NCI-H2196 treated with DMSO at 0.1 percent for 48 hours (cell line): ENCODE results near the gene SLC5A9.
"Not testable (repeated sequence)": the region's sequence is repeated elsewhere in the genome, so short reads cannot be mapped to it uniquely, and the experiment has no call there.

Source experiments
- DNase-seq: peaks from one replicate; lab custom pipeline; 2025; ENCODE audit not compliant: unreplicated experiment; lab: John Stamatoyannopoulos, UW

SLC5A9 gene

GRCh38 chr1:48213462-48213861 lies 9.1 kb upstream of the SLC5A9 start:
- not testable (repeated sequence) for DNase-seq

GRCh38 chr1:48214366-48214765 lies 8.2 kb upstream of the SLC5A9 start:
- not testable (repeated sequence) for DNase-seq

GRCh38 chr1:48214820-48215219 lies 7.7 kb upstream of the SLC5A9 start:
- no peak for DNase-seq

- DNase-seq, result no peak
These were observed 7.3 kb upstream of the SLC5A9 start for GRCh38 chr1:48215222-48215621.

GRCh38 chr1:48215889-48216288 lies 6.6 kb upstream of the SLC5A9 start:
- DNase-seq, result no peak

- DNase-seq, result no peak
These were observed 6.2 kb upstream of the SLC5A9 start for GRCh38 chr1:48216313-48216712.

- no peak for DNase-seq
These were observed 5.6 kb upstream of the SLC5A9 start for GRCh38 chr1:48216941-48217340.

GRCh38 chr1:48217856-48218255 lies 4.7 kb upstream of the SLC5A9 start:
- no peak for DNase-seq

- DNase-seq, result no peak
These were observed 2.7 kb upstream of the SLC5A9 start for GRCh38 chr1:48219803-48220202.

GRCh38 chr1:48221122-48221521 lies 1.4 kb upstream of the SLC5A9 start:
- DNase-seq, result no peak

GRCh38 chr1:48221657-48222056 lies 859 bp upstream of the SLC5A9 start:
- DNase-seq, result no peak

GRCh38 chr1:48223366-48224240 lies 1.1 kb downstream of the SLC5A9 start:
- DNase-seq, result peak; percentile 24

GRCh38 chr1:48224791-48225190 lies 2.3 kb downstream of the SLC5A9 start:
- no peak for DNase-seq

- no peak for DNase-seq
These were observed 3.1 kb downstream of the SLC5A9 start for GRCh38 chr1:48225579-48225978.

GRCh38 chr1:48227165-48228013 lies 4.9 kb downstream of the SLC5A9 start:
- DNase-seq, result no peak

GRCh38 chr1:48228156-48228555 lies 5.6 kb downstream of the SLC5A9 start:
- no peak for DNase-seq

- DNase-seq, result no peak
These were observed 6.8 kb downstream of the SLC5A9 start for GRCh38 chr1:48229317-48229716.

- DNase-seq, result no peak
These were observed 7.7 kb downstream of the SLC5A9 start for GRCh38 chr1:48230236-48230635.

GRCh38 chr1:48232722-48233121 lies 10.2 kb downstream of the SLC5A9 start:
- DNase-seq, result no peak

- DNase-seq, result no peak
These were observed 11.4 kb downstream of the SLC5A9 start for GRCh38 chr1:48233666-48234485.

GRCh38 chr1:48235652-48236051 lies 13.1 kb downstream of the SLC5A9 start:
- no peak for DNase-seq
